K562 (cell line): Measurements from ENCODE around the gene CCL4. TPM values are rescaled to one million over a fixed set of nuclear protein-coding genes. Genes with fewer than 3 reads are reported as not detected.

Experiments used
- ATAC-seq: fragments of 200-7000 bp; cut with Tn5 transposase; 3 replicates; pipeline ENCODE4 v1.9.1; 2020; ENCODE audit warnings: moderate library complexity
- BruUV-seq: library from RNA; stranded (reverse); fragments of 400-500 nt; replicated peaks from 2 replicates; lab custom pipeline; 2021; lab: Mats Ljungman, UMichigan
- CTCF ChIA-PET: fragments of 300-600 bp; formaldehyde crosslinking; extraction: SDS; loops from one replicate; lab custom pipeline; 2021; ENCODE audit warnings: low intra/inter-chr PET ratio; lab: Yijun Ruan, JAX
- POLR2A ChIA-PET: fragments of 300-600, 350-650 bp; sonication (Branson Sonifier 250); formaldehyde crosslinking; extraction: SDS; loops from one replicate; lab custom pipeline; 2021; ENCODE audit warnings: antibody characterized with exemption, inconsistent platforms; lab: Yijun Ruan, JAX
- DNase-seq, 4 experiments: peaks; one replicate each; pipeline versions ENCODE4 v3.0.0 to v3.0.0-alpha.2; 2011 to 2018; ENCODE audit warnings: low spot score in 3 of 4, mixed read lengths in 3 of 4; ENCODE audit errors: extremely low read depth in 1 of 4
- FAIRE-seq: peaks from 2 replicates; lab custom pipeline; 2011; peaks lifted over from hg19 to GRCh38; lab: Jason Lieb, UNC
- H2AFZ ChIP-seq: 2 replicates; pipeline ENCODE4 v1.6.0; 2011; ENCODE audit warnings: low read depth, low read length, control low read depth, inconsistent platforms
- H3K27ac ChIP-seq: fragments of 200-600 bp; 3 replicates; pipeline ENCODE4 v1.8.0; 2011; ENCODE audit warnings: low read depth, mild to moderate bottlenecking, control low read depth, inconsistent platforms, low read length, moderate library complexity, mixed read lengths; ENCODE audit errors: extremely low read depth
- H3K27me3 ChIP-seq, 2 experiments: fragments of 300-600 bp in 1 of 2; 2 replicates in 1 of 2; 3 replicates in 1 of 2; pipeline versions ENCODE4 v1.6.0 to v1.8.0; 2011; ENCODE audit warnings: inconsistent platforms in 2 of 2, low read length in 2 of 2, mild to moderate bottlenecking in 1 of 2, mixed read lengths in 1 of 2, moderate library complexity in 1 of 2; ENCODE audit not compliant: control insufficient read depth in 2 of 2, insufficient read depth in 2 of 2
- H3K36me3 ChIP-seq: fragments of 300-600 bp; 3 replicates; pipeline ENCODE4 v1.8.0; 2011; ENCODE audit warnings: mild to moderate bottlenecking, low read length, inconsistent platforms; ENCODE audit not compliant: control insufficient read depth, insufficient read depth
- H3K4me1 ChIP-seq, 2 experiments: fragments of 200-600 bp in 1 of 2; replicated peaks in 1 of 2; 2 replicates in 1 of 2; 3 replicates in 1 of 2; pipeline versions ENCODE4 v1.5.1 to v1.8.0; 2011; ENCODE audit warnings: inconsistent platforms in 2 of 2, low read length in 2 of 2, mild to moderate bottlenecking in 1 of 2, mixed read lengths in 1 of 2, moderate library complexity in 1 of 2; ENCODE audit not compliant: control insufficient read depth in 2 of 2, insufficient read depth in 2 of 2
- H3K4me2 ChIP-seq: 2 replicates; pipeline ENCODE4 v1.6.1; 2011; ENCODE audit warnings: low read length, control low read depth, inconsistent platforms, mixed read lengths; ENCODE audit not compliant: insufficient read depth
- H3K4me3 ChIP-seq: fragments of 200-600 bp; sonication (generic), shearing (Covaris generic); 2 replicates; pipeline ENCODE4 v1.5.1; 2016; ENCODE audit warnings: control low read depth, inconsistent platforms
- H3K79me2 ChIP-seq: fragments of 200-600 bp; 3 replicates; pipeline ENCODE4 v1.8.0; 2011; ENCODE audit warnings: low read length, inconsistent platforms; ENCODE audit not compliant: control insufficient read depth, insufficient read depth
- H3K9ac ChIP-seq, 2 experiments: 2 replicates each; pipeline versions ENCODE4 v1.6.0 to v1.6.1; 2011; ENCODE audit warnings: low read depth in 2 of 2, low read length in 2 of 2, control low read depth in 1 of 2, inconsistent platforms in 1 of 2, mild to moderate bottlenecking in 1 of 2, mixed read lengths in 1 of 2; ENCODE audit not compliant: insufficient read depth in 1 of 2
- H3K9me1 ChIP-seq: one replicate; pipeline ENCODE4 v1.6.0; 2011; ENCODE audit warnings: inconsistent platforms, mild to moderate bottlenecking, low read length, moderate library complexity; ENCODE audit not compliant: control insufficient read depth, insufficient read depth
- H3K9me3 ChIP-seq: replicated peaks from 2 replicates; pipeline ENCODE4 v1.5.1; 2011; ENCODE audit warnings: low read depth, low read length, inconsistent platforms; ENCODE audit not compliant: control insufficient read depth, insufficient read depth
- H4K20me1 ChIP-seq: replicated peaks from 2 replicates; pipeline ENCODE4 v1.6.1; 2011; ENCODE audit warnings: low read length, inconsistent platforms, mixed read lengths; ENCODE audit not compliant: control insufficient read depth, insufficient read depth
- ARID3B ChIP-seq: fragments of 250-450 bp; sonication (Bioruptor Pico); IDR thresholded peaks from 2 replicates; pipeline ENCODE4 v1.4.0; 2020; ENCODE audit warnings: borderline replicate concordance
- COPS2 ChIP-seq: fragments of 450-650 bp; conservative IDR thresholded peaks from 2 replicates; pipeline ENCODE4 v1.6.1; 2016; ENCODE audit warnings: mild to moderate bottlenecking, moderate library complexity
- EZH2 ChIP-seq: IDR thresholded peaks from 2 replicates; pipeline ENCODE4 v1.6.1; 2012; ENCODE audit warnings: low read depth, mild to moderate bottlenecking, inconsistent platforms, low read length, borderline replicate concordance
- FOXP4 ChIP-seq: sonication (generic); formaldehyde crosslinking; IDR thresholded peaks from 2 replicates; pipeline ENCODE4 v1.8.0; 2022; ENCODE audit warnings: mild to moderate bottlenecking, missing genetic modification reagents, borderline replicate concordance
- HDAC2 ChIP-seq: fragments of 450-650 bp; IDR thresholded peaks from 2 replicates; pipeline ENCODE4 v1.6.1; 2016; ENCODE audit warnings: mild to moderate bottlenecking
- L3MBTL2 ChIP-seq: fragments of 450-650 bp; IDR thresholded peaks from 2 replicates; pipeline ENCODE4 v1.6.1; 2016; ENCODE audit warnings: mild to moderate bottlenecking, moderate library complexity
- MECOM ChIP-seq: fragments of 250-450 bp; sonication (Bioruptor Pico); IDR thresholded peaks from 2 replicates; pipeline ENCODE4 v1.8.0; 2022; ENCODE audit warnings: inconsistent platforms
- PML ChIP-seq: IDR thresholded peaks from 2 replicates; pipeline ENCODE4 v1.6.1; 2012; ENCODE audit warnings: low read length, inconsistent platforms
- POLR2G ChIP-seq: fragments of 200-400 bp; formaldehyde crosslinking; IDR thresholded peaks from 2 replicates; pipeline ENCODE4 v1.6.1; 2017; ENCODE audit warnings: low read depth, mild to moderate bottlenecking, antibody characterized with exemption, low read length, moderate library complexity
- PRPF4 ChIP-seq: fragments of 200-400 bp; formaldehyde crosslinking; IDR thresholded peaks from one replicate; pipeline ENCODE4 v1.6.1; 2017; ENCODE audit warnings: low read length, low read depth, mild to moderate bottlenecking; ENCODE audit not compliant: insufficient read depth, poor library complexity, severe bottlenecking
- RBM34 ChIP-seq: fragments of 200-400 bp; formaldehyde crosslinking; IDR thresholded peaks from 2 replicates; pipeline ENCODE4 v1.6.1; 2018; ENCODE audit warnings: low read length, borderline replicate concordance; ENCODE audit not compliant: insufficient read depth
- SMAD1 ChIP-seq: fragments of 150-350 bp; IDR thresholded peaks from 2 replicates; pipeline ENCODE4 v1.6.1; 2014; ENCODE audit warnings: low read length, low read depth; ENCODE audit not compliant: partially characterized antibody
- XRCC3 ChIP-seq: fragments of 450-650 bp; IDR thresholded peaks from 2 replicates; pipeline ENCODE4 v1.6.1; 2017; ENCODE audit warnings: mild to moderate bottlenecking, moderate library complexity
- XRCC5 ChIP-seq: fragments of 200-400 bp; formaldehyde crosslinking; IDR thresholded peaks from 2 replicates; pipeline ENCODE4 v1.6.1; 2017; ENCODE audit warnings: low read depth, mild to moderate bottlenecking, low read length
- ZFX ChIP-seq: sonication (generic); formaldehyde crosslinking; IDR thresholded peaks from 2 replicates; pipeline ENCODE4 v1.8.0; 2022; ENCODE audit warnings: mild to moderate bottlenecking, missing genetic modification reagents, moderate library complexity
- ZNF280B ChIP-seq: fragments of 250-450 bp; sonication (Bioruptor Pico); IDR thresholded peaks from 2 replicates; pipeline ENCODE4 v1.5.1; 2021; ENCODE audit warnings: mild to moderate bottlenecking
- ZNF3 ChIP-seq: fragments of 250-450 bp; sonication (Bioruptor Pico); IDR thresholded peaks from 2 replicates; pipeline ENCODE4 v1.5.0; 2021; ENCODE audit warnings: mild to moderate bottlenecking, moderate library complexity
- ZNF57 ChIP-seq: fragments of 450-650 bp; formaldehyde crosslinking; IDR thresholded peaks from 2 replicates; pipeline ENCODE4 v1.4.0; 2020; ENCODE audit warnings: mild to moderate bottlenecking, moderate library complexity
- ZNF699 ChIP-seq: fragments of 250-450 bp; sonication (Bioruptor Pico); IDR thresholded peaks from 2 replicates; pipeline ENCODE4 v1.8.0; 2021; ENCODE audit warnings: mild to moderate bottlenecking, moderate library complexity; ENCODE audit not compliant: insufficient replicate concordance
- WGBS: fragments of 100-300 bp; shearing (Covaris generic); methylation state at CpG from one replicate; pipeline ENCODE4 v1.1.6; 2016; ENCODE audit warnings: low coverage, mixed read lengths; ENCODE audit not compliant: insufficient coverage; ENCODE audit errors: missing lambda C conversion rate; 5-methylcytosine and 5-hydroxymethylcytosine counted together
- in situ Hi-C: fragments of 300-500 bp; cut with MboI; formaldehyde crosslinking; loops from 4 replicates; pipeline ENCODE4 v1.15.0; 2018; ENCODE audit warnings: inconsistent platforms, mixed read lengths
- intact Hi-C: fragments of 100-400 bp; cut with micrococcal nuclease; formaldehyde crosslinking; loops from 2 replicates; pipeline ENCODE4 v1.14.2; 2022
- polyA plus RNA-seq, 8 experiments: library from polyadenylated mRNA; depleted of rRNA in 4 of 8; stranded (reverse) in 5 of 8; unstranded in 3 of 8; fragments of >200 nt; fragmentation: Nextera tagmentation in 2 of 8; fragmentation: Illumina TruSeq in 1 of 8; extraction: Ambion mirVana in 2 of 8; extraction: Trizol in 1 of 8; gene quantifications; 2 replicates each; pipeline versions ENCODE4 v1.2.1 to v1.2.3, GENCODE V29; 2011 to 2014; ENCODE audit warnings: inconsistent platforms in 1 of 8, missing spikeins in 1 of 8
- total RNA-seq, 7 experiments: library from RNA; depleted of rRNA in 6 of 7; stranded (reverse); fragments of >200 nt in 6 of 7; fragmentation: Illumina TruSeq in 2 of 7; extraction: Trizol in 2 of 7; gene quantifications; 2 replicates each; pipeline versions ENCODE4 v1.2.1 to v1.2.3, GENCODE V29; 2011 to 2021; ENCODE audit warnings: low replicate concordance in 1 of 7

The CCL4 gene
- total and polyA plus RNA-seq, 9 of the 15 experiments (the other 6 are each of a cell fraction or from before 2014, with no cell fraction given) = 0.91 TPM; not detected in 8

- TF ChIP-seq ARID3B (CRISPR knock-in tag) (no peak), XRCC3 (no peak), PML (no peak), HDAC2 (no peak), COPS2 (no peak), ZFX (CRISPR knock-in tag) (no peak)
These were observed 26.0 kb downstream of the CCL4 start (continued) for GRCh38 chr17:36129616-36130015.

- H3K9me1 ChIP-seq = peaks cover 3% of the 10 kb centered on the region
- no peak for DNase-seq
- POLR2A ChIA-PET = interaction anchor here (0.6 kb wide), 1 partner anchor 23 kb away, joined by 3 read pairs; no protein-coding TSS in a partner anchor
- H3K9me3 ChIP-seq = no peaks in the 10 kb centered on the region
- no peak overlapping the region for H3K9ac ChIP-seq
- intact Hi-C loops (no loop called here), in situ Hi-C loops (no loop called here)
- no TSS peak for BruUV-seq
- no peaks in the 10 kb centered on the region for H4K20me1 ChIP-seq
- no peak for ATAC-seq
- no peaks in the 10 kb centered on the region for H3K79me2 ChIP-seq
- no peak overlapping the region for H3K4me2 ChIP-seq
- no peak for FAIRE-seq
- no peaks in the 10 kb centered on the region for H3K4me1 ChIP-seq
- H3K4me3 ChIP-seq = no peak overlapping the region
- H3K27ac ChIP-seq = no peak overlapping the region
- 0% methylated on average over 5 of the region's 5 CpGs for WGBS
- no peaks in the 10 kb centered on the region for H3K36me3 ChIP-seq
- CTCF ChIA-PET = no interaction called here
- H2AFZ ChIP-seq = no peak overlapping the region
- H3K27me3 ChIP-seq = no peaks in the 10 kb centered on the region; a peak in 1 of 5 replicates
- TF ChIP-seq POLR2G (no peak), MECOM (CRISPR knock-in tag) (no peak), SMAD1 (no peak), PRPF4 (no peak), ZNF3 (CRISPR knock-in tag) (no peak), ZNF699 (CRISPR knock-in tag) (no peak), EZH2 (no peak), ZNF280B (CRISPR knock-in tag) (no peak), RBM34 (no peak), ZNF57 (CRISPR knock-in tag) (no peak), FOXP4 (CRISPR knock-in tag) (no peak), L3MBTL2 (no peak), XRCC5 (no peak)
These were observed 26.7 kb downstream of the CCL4 start for GRCh38 chr17:36130346-36130745.
